Measurements from ENCODE around the gene CPVL. TPM values are rescaled to one million over a fixed set of nuclear protein-coding genes. Genes with fewer than 3 reads are reported as not detected.

CPVL gene
- total RNA-seq, 1 experiment from 2014 or later, result not detected

DNA sequence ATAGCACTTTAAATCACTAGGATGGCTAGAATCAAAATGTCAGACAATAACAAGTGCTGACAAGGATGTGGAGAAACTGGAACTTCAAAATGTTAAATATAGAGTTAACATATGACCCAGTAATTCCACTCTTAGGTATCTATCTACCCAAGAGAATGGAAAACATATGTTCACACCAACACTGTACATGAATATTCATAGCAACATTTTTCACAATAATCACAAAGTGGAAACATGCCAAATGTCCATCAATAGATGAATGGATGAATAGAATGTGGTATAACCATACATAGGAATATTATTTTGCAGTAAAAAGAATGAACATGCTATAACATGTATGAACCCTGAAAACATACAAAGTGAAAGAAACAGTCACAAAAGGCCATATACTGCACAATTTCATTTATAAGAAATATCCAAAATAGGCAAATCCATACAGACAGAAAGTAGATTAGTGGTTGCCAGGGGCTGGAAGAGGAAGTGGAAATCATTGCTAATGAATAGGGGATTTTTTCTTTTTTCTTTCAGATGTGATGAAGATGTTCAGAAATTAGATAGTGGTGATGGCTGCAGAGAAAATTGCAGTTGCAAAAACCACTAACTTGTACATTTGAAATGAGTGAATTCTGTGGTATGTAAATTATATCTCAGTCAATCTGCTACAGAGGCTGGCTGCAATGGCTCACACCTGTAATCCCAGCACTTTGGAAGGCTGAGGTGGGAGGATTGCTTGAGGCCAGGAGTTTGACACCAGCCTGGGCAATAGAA lies 93.0 kb downstream of the CPVL start:
- Histone ChIP-seq H3K79me2 (ENCODE audit: low read length) (no peaks in the 10 kb centered on the region), H3K9me3 (ENCODE audit: low read length) (no peaks in the 10 kb centered on the region), H3K27ac (ENCODE audit: low read length) (no peak overlapping the region), H3K27me3 (ENCODE audit: low read length) (no peaks in the 10 kb centered on the region), H3K9ac (ENCODE audit: low read length) (no peak overlapping the region), H3K4me1 (ENCODE audit: low read length) (no peaks in the 10 kb centered on the region), H4K20me1 (ENCODE audit: insufficient read depth, low read depth, low read length) (no peaks in the 10 kb centered on the region), H3K9me2 (replicated peaks; ENCODE audit: insufficient read depth, low read length) (no peaks in the 10 kb centered on the region), H3K4me2 (ENCODE audit: low read depth, low read length, poor library complexity, severe bottlenecking) (no peak overlapping the region), H2AFZ (ENCODE audit: low read length) (no peak overlapping the region), H3K36me3 (ENCODE audit: insufficient read depth, low read length) (no peaks in the 10 kb centered on the region), H3K4me3 (ENCODE audit: low read length) (no peak overlapping the region)
- DNase-seq, result no peak

GRCh38 chr7:29046978-29047377 lies 99.4 kb downstream of the CPVL start:
- Histone ChIP-seq H3K9me2 (replicated peaks; ENCODE audit: insufficient read depth, low read length) (no peaks in the 10 kb centered on the region), H3K27me3 (ENCODE audit: low read length) (no peaks in the 10 kb centered on the region), H3K36me3 (ENCODE audit: insufficient read depth, low read length) (no peaks in the 10 kb centered on the region), H3K4me3 (ENCODE audit: low read length) (no peak overlapping the region), H3K4me1 (ENCODE audit: low read length) (no peaks in the 10 kb centered on the region), H3K79me2 (ENCODE audit: low read length) (no peaks in the 10 kb centered on the region), H3K9me3 (ENCODE audit: low read length) (no peaks in the 10 kb centered on the region), H2AFZ (ENCODE audit: low read length) (no peak overlapping the region), H3K4me2 (ENCODE audit: low read depth, low read length, poor library complexity, severe bottlenecking) (no peak overlapping the region), H4K20me1 (ENCODE audit: insufficient read depth, low read depth, low read length) (no peaks in the 10 kb centered on the region), H3K9ac (ENCODE audit: low read length) (no peak overlapping the region), H3K27ac (ENCODE audit: low read length) (no peak overlapping the region)
- no peak for DNase-seq

GRCh38 chr7:29045258-29046086 lies 100.9 kb downstream of the CPVL start:
- H3K9ac ChIP-seq (ENCODE audit: low read length), result no peak overlapping the region
- no peak overlapping the region for H3K4me3 ChIP-seq (ENCODE audit: low read length)
- no peaks in the 10 kb centered on the region for H3K4me1 ChIP-seq (ENCODE audit: low read length)
- no peaks in the 10 kb centered on the region for H3K27me3 ChIP-seq (ENCODE audit: low read length)
- H3K36me3 ChIP-seq (ENCODE audit: insufficient read depth, low read length), result no peaks in the 10 kb centered on the region
- H4K20me1 ChIP-seq (ENCODE audit: insufficient read depth, low read depth, low read length), result no peaks in the 10 kb centered on the region
- H2AFZ ChIP-seq (ENCODE audit: low read length), result no peak overlapping the region
- no peak overlapping the region for H3K4me2 ChIP-seq (ENCODE audit: low read depth, low read length, poor library complexity, severe bottlenecking)
- no peaks in the 10 kb centered on the region for H3K79me2 ChIP-seq (ENCODE audit: low read length)
- DNase-seq, result no peak
- no peak overlapping the region for H3K27ac ChIP-seq (ENCODE audit: low read length)
- no peaks in the 10 kb centered on the region for H3K9me2 ChIP-seq (replicated peaks; ENCODE audit: insufficient read depth, low read length)
- H3K9me3 ChIP-seq (ENCODE audit: low read length), result no peaks in the 10 kb centered on the region

DNA sequence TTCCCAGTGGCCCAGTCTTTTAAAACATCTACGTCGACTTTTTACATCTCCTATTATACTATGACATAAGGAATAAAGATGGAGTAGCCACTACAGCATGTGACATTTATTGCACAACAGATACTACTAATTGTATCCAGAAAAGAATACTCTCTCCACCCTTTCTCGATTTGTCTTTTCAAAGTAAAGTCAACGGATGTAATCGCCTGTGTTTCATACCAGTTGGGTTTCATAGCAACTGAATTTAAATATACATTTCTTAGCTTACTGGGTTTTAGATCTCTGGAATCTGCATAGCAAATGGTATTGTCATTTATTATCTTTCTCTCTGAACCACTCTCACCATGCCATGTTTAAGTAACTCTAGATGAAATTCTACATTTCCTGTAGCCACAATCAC lies 101.8 kb downstream of the CPVL start:
- Histone ChIP-seq H3K4me1 (ENCODE audit: low read length) (no peaks in the 10 kb centered on the region), H3K4me3 (ENCODE audit: low read length) (no peak overlapping the region), H3K9me3 (ENCODE audit: low read length) (no peaks in the 10 kb centered on the region), H3K79me2 (ENCODE audit: low read length) (no peaks in the 10 kb centered on the region), H3K4me2 (ENCODE audit: low read depth, low read length, poor library complexity, severe bottlenecking) (no peak overlapping the region), H2AFZ (ENCODE audit: low read length) (no peak overlapping the region), H3K27ac (ENCODE audit: low read length) (no peak overlapping the region), H3K27me3 (ENCODE audit: low read length) (no peaks in the 10 kb centered on the region), H3K36me3 (ENCODE audit: insufficient read depth, low read length) (no peaks in the 10 kb centered on the region), H3K9ac (ENCODE audit: low read length) (no peak overlapping the region), H4K20me1 (ENCODE audit: insufficient read depth, low read depth, low read length) (no peaks in the 10 kb centered on the region), H3K9me2 (replicated peaks; ENCODE audit: insufficient read depth, low read length) (no peaks in the 10 kb centered on the region)
- no peak for DNase-seq

DNA sequence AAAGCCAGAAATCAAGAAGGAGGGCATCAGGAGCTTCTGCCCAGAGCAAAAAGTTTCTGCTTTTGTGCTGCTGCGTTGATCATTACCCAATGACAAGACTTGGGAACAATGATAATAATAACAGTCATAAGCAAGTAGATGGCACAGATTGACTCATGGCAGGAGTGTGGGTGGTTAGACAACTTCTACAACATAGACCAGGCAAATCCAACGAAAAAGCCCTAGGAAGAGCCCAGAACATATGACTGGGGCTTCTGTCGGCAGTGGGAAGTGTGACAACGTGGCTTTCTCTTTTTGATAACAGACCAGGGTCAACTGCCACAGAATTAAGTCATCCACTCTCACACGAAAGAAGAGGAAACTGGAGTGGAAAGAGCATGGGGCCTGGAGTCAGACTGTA lies 102.8 kb downstream of the CPVL start:
- Histone ChIP-seq H3K4me2 (ENCODE audit: low read depth, low read length, poor library complexity, severe bottlenecking) (no peak overlapping the region), H3K4me3 (ENCODE audit: low read length) (no peak overlapping the region), H3K36me3 (ENCODE audit: insufficient read depth, low read length) (no peaks in the 10 kb centered on the region), H3K4me1 (ENCODE audit: low read length) (no peaks in the 10 kb centered on the region), H4K20me1 (ENCODE audit: insufficient read depth, low read depth, low read length) (no peaks in the 10 kb centered on the region), H3K9me2 (replicated peaks; ENCODE audit: insufficient read depth, low read length) (no peaks in the 10 kb centered on the region), H3K9me3 (ENCODE audit: low read length) (no peaks in the 10 kb centered on the region), H3K27ac (ENCODE audit: low read length) (no peak overlapping the region), H3K79me2 (ENCODE audit: low read length) (no peaks in the 10 kb centered on the region), H2AFZ (ENCODE audit: low read length) (no peak overlapping the region), H3K9ac (ENCODE audit: low read length) (no peak overlapping the region), H3K27me3 (ENCODE audit: low read length) (no peaks in the 10 kb centered on the region)
- no peak for DNase-seq

- H3K9me2 ChIP-seq (replicated peaks; ENCODE audit: insufficient read depth, low read length), result no peaks in the 10 kb centered on the region
- no peak for DNase-seq
- H2AFZ ChIP-seq (ENCODE audit: low read length), result no peak overlapping the region
- no peak overlapping the region for H3K4me2 ChIP-seq (ENCODE audit: low read depth, low read length, poor library complexity, severe bottlenecking)
- H3K79me2 ChIP-seq (ENCODE audit: low read length), result no peaks in the 10 kb centered on the region
- no peaks in the 10 kb centered on the region for H4K20me1 ChIP-seq (ENCODE audit: insufficient read depth, low read depth, low read length)
- no peaks in the 10 kb centered on the region for H3K9me3 ChIP-seq (ENCODE audit: low read length)
- H3K36me3 ChIP-seq (ENCODE audit: insufficient read depth, low read length), result no peaks in the 10 kb centered on the region
- H3K27me3 ChIP-seq (ENCODE audit: low read length), result no peaks in the 10 kb centered on the region
- no peak overlapping the region for H3K9ac ChIP-seq (ENCODE audit: low read length)
- no peak overlapping the region for H3K27ac ChIP-seq (ENCODE audit: low read length)
- H3K4me3 ChIP-seq (ENCODE audit: low read length), result no peak overlapping the region
- no peaks in the 10 kb centered on the region for H3K4me1 ChIP-seq (ENCODE audit: low read length)
Observed at GRCh38 chr7:29042824-29043231, 103.5 kb downstream of the CPVL start.

GRCh38 chr7:29041991-29042390 lies 104.3 kb downstream of the CPVL start:
- H3K36me3 ChIP-seq (ENCODE audit: insufficient read depth, low read length), result no peaks in the 10 kb centered on the region
- no peaks in the 10 kb centered on the region for H3K9me3 ChIP-seq (ENCODE audit: low read length)
- H3K27me3 ChIP-seq (ENCODE audit: low read length), result no peaks in the 10 kb centered on the region

DNA sequence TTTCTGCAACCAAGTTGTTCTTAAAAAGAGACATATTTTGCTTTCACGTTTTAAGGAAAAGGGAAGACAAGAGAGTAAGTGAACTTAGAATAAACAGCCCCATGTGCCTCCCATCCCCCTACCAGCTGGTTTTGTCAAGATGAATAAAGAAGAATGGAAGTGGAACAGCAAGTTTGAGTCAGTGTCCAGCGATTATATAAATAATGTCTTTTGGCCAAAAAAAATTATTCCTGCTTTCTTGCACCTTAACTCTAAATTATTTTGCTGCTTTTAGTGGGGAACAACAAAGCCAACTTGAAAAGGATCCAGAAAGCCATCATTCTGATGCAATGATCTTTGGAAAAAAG lies 105.8 kb downstream of the CPVL start:
- no peak overlapping the region for H2AFZ ChIP-seq (ENCODE audit: low read length)
- H3K9ac ChIP-seq (ENCODE audit: low read length), result no peak overlapping the region
- H3K27ac ChIP-seq (ENCODE audit: low read length), result no peak overlapping the region
- H4K20me1 ChIP-seq (ENCODE audit: insufficient read depth, low read depth, low read length), result no peaks in the 10 kb centered on the region
- H3K4me1 ChIP-seq (ENCODE audit: low read length), result no peaks in the 10 kb centered on the region
- H3K79me2 ChIP-seq (ENCODE audit: low read length), result no peaks in the 10 kb centered on the region
- DNase-seq, result no peak
- no peak overlapping the region for H3K4me2 ChIP-seq (ENCODE audit: low read depth, low read length, poor library complexity, severe bottlenecking)
- H3K4me3 ChIP-seq (ENCODE audit: low read length), result no peak overlapping the region
- H3K27me3 ChIP-seq (ENCODE audit: low read length), result no peaks in the 10 kb centered on the region
- no peaks in the 10 kb centered on the region for H3K9me3 ChIP-seq (ENCODE audit: low read length)
- no peaks in the 10 kb centered on the region for H3K36me3 ChIP-seq (ENCODE audit: insufficient read depth, low read length)
- H3K9me2 ChIP-seq (replicated peaks; ENCODE audit: insufficient read depth, low read length), result no peaks in the 10 kb centered on the region

More at GRCh38 chr7:29041991-29042390, 104.3 kb downstream of the CPVL start:
- DNase-seq, result no peak
- Histone ChIP-seq H3K4me1 (ENCODE audit: low read length) (no peaks in the 10 kb centered on the region), H3K9me2 (replicated peaks; ENCODE audit: insufficient read depth, low read length) (no peaks in the 10 kb centered on the region), H3K79me2 (ENCODE audit: low read length) (no peaks in the 10 kb centered on the region), H3K9ac (ENCODE audit: low read length) (no peak overlapping the region), H3K4me3 (ENCODE audit: low read length) (no peak overlapping the region), H4K20me1 (ENCODE audit: insufficient read depth, low read depth, low read length) (no peaks in the 10 kb centered on the region), H3K4me2 (ENCODE audit: low read depth, low read length, poor library complexity, severe bottlenecking) (no peak overlapping the region), H3K27ac (ENCODE audit: low read length) (no peak overlapping the region), H2AFZ (ENCODE audit: low read length) (no peak overlapping the region)

Measured in Karpas-422 (cell line).